SKM-1 (cell line): ENCODE measurements around the gene TAL1.
"Not testable (repeated sequence)": the region's sequence is repeated elsewhere in the genome, so short reads cannot be mapped to it uniquely, and the experiment has no call there.

Experiments used
- DNase-seq: peaks from one replicate; lab custom pipeline; 2025; ENCODE audit not compliant: unreplicated experiment; lab: John Stamatoyannopoulos, UW

TAL1 gene

GRCh38 chr1:47232187-47232874, at the start of gene TAL1:
Gene TAL1 (minus strand): TSS chr1:47232225. CDS start chr1:47225888, 6,337 bp downstream.
- DNase-seq: no peak

- no peak for DNase-seq
Observed at GRCh38 chr1:47280142-47280541, 48.1 kb upstream of the TAL1 start.

GRCh38 chr1:47276850-47277249, 44.8 kb upstream of the TAL1 start:
- DNase-seq: no peak

- not testable (repeated sequence) for DNase-seq
Observed at GRCh38 chr1:47275811-47276210, 43.8 kb upstream of the TAL1 start.

GRCh38 chr1:47265529-47265928, 33.5 kb upstream of the TAL1 start:
- not testable (repeated sequence) for DNase-seq

GRCh38 chr1:47262787-47263413, 30.9 kb upstream of the TAL1 start:
- peak; percentile 9 for DNase-seq

- no peak for DNase-seq
Observed at GRCh38 chr1:47257224-47257623, 25.2 kb upstream of the TAL1 start.

GRCh38 chr1:47252795-47253194, 20.8 kb upstream of the TAL1 start:
- no peak for DNase-seq

- DNase-seq: no peak
Observed at GRCh38 chr1:47252369-47252768, 20.3 kb upstream of the TAL1 start.

- DNase-seq: no peak
Observed at GRCh38 chr1:47249755-47250154, 17.7 kb upstream of the TAL1 start.

GRCh38 chr1:47244339-47244862, 12.4 kb upstream of the TAL1 start:
- no peak for DNase-seq

GRCh38 chr1:47243910-47244309, 11.9 kb upstream of the TAL1 start:
- no peak for DNase-seq

- no peak for DNase-seq
Observed at GRCh38 chr1:47241114-47242113, 9.4 kb upstream of the TAL1 start.

GRCh38 chr1:47238935-47239592, 7.0 kb upstream of the TAL1 start:
- no peak for DNase-seq

- DNase-seq: no peak
Observed at GRCh38 chr1:47235806-47236205, 3.8 kb upstream of the TAL1 start.

- DNase-seq: no peak
Observed at GRCh38 chr1:47235241-47235681, 3.2 kb upstream of the TAL1 start.

GRCh38 chr1:47233186-47233585, 1.2 kb upstream of the TAL1 start:
- DNase-seq: no peak

GRCh38 chr1:47231301-47232186, 481 bp downstream of the TAL1 start:
- peak; percentile 24 for DNase-seq

GRCh38 chr1:47230692-47231300, 1.2 kb downstream of the TAL1 start:
- DNase-seq: no peak
